Left lung (tissue), 10 donors: ENCODE results near the gene EXOC3. TPM values are rescaled to one million over a fixed set of nuclear protein-coding genes. Genes with fewer than 3 reads are reported as not detected.
"Not testable (repeated sequence)": the region's sequence is repeated elsewhere in the genome, so short reads cannot be mapped to it uniquely, and the experiment has no call there.

Experiments
- ATAC-seq: fragments of 200-7000 bp; cut with Tn5 transposase; one replicate; pipeline ENCODE4 v1.9.1; 2020; ENCODE audit warnings: moderate library complexity
- DNase-seq, 4 donors: peaks; one replicate each; pipeline ENCODE4 v3.0.0-alpha.2; 2013 to 2020
- H3K27ac ChIP-seq, 2 donors: fragments of 200-600 bp; sonication (generic) in 1 of 2; one replicate each; pipeline versions ENCODE4 v1.5.0 to v1.8.0; 2020 to 2021
- H3K27me3 ChIP-seq, 2 donors: fragments of 200-600 bp; sonication (generic) in 1 of 2; one replicate each; pipeline versions ENCODE4 v1.5.0 to v1.8.0; 2020 to 2021
- H3K36me3 ChIP-seq, 2 donors: fragments of 200-600 bp; sonication (generic) in 1 of 2; one replicate each; pipeline versions ENCODE4 v1.5.0 to v1.8.0; 2020 to 2021
- H3K4me1 ChIP-seq, 2 donors: fragments of 200-600 bp; one replicate each; pipeline ENCODE4 v1.8.0; 2021
- H3K4me3 ChIP-seq, 2 donors: fragments of 200-600 bp; sonication (generic) in 1 of 2; one replicate each; pipeline versions ENCODE4 v1.5.0 to v1.8.0; 2020 to 2021; ENCODE audit warnings: mild to moderate bottlenecking in 1 of 2
- H3K9me3 ChIP-seq, 2 donors: fragments of 200-600 bp; sonication (generic) in 1 of 2; one replicate each; pipeline versions ENCODE4 v1.5.0 to v1.8.0; 2020 to 2021
- CTCF ChIP-seq, 2 donors: fragments of 200-600 bp; sonication (generic) in 1 of 2; IDR thresholded peaks; one replicate each; pipeline versions ENCODE4 v1.5.0 to v1.8.0; 2021; ENCODE audit warnings: antibody characterized with exemption in 2 of 2
- intact Hi-C, 2 donors: fragments of 100-400 bp; cut with DNase I; formaldehyde crosslinking; loops; one replicate each; pipeline versions ENCODE4 v1.11.2 to v1.14.2; 2022
- polyA plus RNA-seq, 6 donors: library from polyadenylated mRNA; unstranded; fragments of 120-200 nt; gene quantifications; one replicate each; pipeline ENCODE4 v1.2.1, GENCODE V29; 2013; ENCODE audit not compliant: insufficient read length in 6 of 6
- total RNA-seq, 2 donors: library from RNA; stranded (reverse); fragmentation: NEBNext Ultra II Directional; extraction: Animal tissue kit (Norgen Biotek cat#: 25700); gene quantifications; one replicate each; pipeline ENCODE4 v1.2.1, GENCODE V29; 2021
- donor health status: DM: no; HTN: yes; CAD: no.
- donor health status: DM: no; HTN: no; CAD: no.

EXOC3 gene
- total and polyA plus RNA-seq, 8 donors, result 43.8 to 62.4 (median 57.0) TPM

- Histone ChIP-seq H3K27ac (no peak overlapping the region), H3K9me3 (no peaks in the 10 kb centered on the region), H3K4me1 (no peaks in the 10 kb centered on the region), H3K27me3 (peaks cover 7 to 85% of the 10 kb centered on the region in 2 donors), H3K4me3 (no peak overlapping the region), H3K36me3 (no peaks in the 10 kb centered on the region)
- DNase-seq, result no peak
- intact Hi-C loops, result no loop called here
- no peak for ATAC-seq
- TF ChIP-seq CTCF (IDR thresholded peaks at IDR 0.05), result no peak
Measured at GRCh38 chr5:483011-483410, 40.0 kb downstream of the EXOC3 start.

DNA sequence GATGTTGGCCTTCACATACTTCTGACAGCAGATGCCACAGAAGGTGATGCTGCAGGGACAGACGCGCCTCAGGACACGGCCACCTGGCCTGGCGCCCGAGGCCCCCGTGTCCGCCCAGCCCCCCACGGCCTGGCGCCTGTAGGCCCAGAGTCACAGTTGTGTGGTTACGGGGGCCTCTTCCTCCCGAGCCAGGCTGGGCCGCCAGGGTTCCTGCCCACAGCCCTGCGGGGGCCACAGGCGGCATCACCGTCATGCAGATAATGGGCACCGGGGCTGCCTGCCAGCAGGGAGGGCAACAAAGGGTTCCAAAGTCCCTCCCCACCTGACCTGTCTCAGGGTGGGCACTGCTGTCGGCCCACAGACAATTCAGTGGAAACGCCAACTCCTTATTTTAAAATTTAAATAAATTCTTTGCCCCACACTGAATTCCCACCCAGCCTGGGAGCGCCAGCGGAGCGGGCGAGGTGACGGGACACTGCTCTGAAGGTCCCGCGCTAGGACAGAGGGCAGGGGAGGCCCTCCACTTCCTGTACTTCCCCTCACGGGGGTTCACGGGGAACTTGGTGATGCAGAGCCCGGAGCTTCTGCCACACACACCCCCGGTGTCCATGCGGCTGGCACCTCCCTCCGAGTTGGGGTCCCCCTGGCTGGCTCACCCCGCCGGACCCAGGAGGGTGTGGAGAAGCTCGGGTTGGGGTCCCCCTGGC, 40.6 kb downstream of the EXOC3 start:
- no peak for TF ChIP-seq CTCF (IDR thresholded peaks at IDR 0.05)
- no peak overlapping the region for H3K4me3 ChIP-seq
- DNase-seq (no peak), ATAC-seq (no peak)
- H3K9me3 ChIP-seq, result no peaks in the 10 kb centered on the region
- no peak overlapping the region for H3K27ac ChIP-seq
- no peaks in the 10 kb centered on the region for H3K36me3 ChIP-seq
- intact Hi-C loops, result no loop called here
- H3K4me1 ChIP-seq, result no peaks in the 10 kb centered on the region
- H3K27me3 ChIP-seq, result peaks cover 7 to 85% of the 10 kb centered on the region in 2 donors

GRCh38 chr5:484556-484955, 41.6 kb downstream of the EXOC3 start:
- Histone ChIP-seq H3K9me3 (no peaks in the 10 kb centered on the region), H3K27ac (no peak overlapping the region), H3K4me1 (no peaks in the 10 kb centered on the region), H3K27me3 (peaks cover under 1 to 83% of the 10 kb centered on the region in 2 donors), H3K4me3 (no peak overlapping the region), H3K36me3 (no peaks in the 10 kb centered on the region)
- ATAC-seq, result no peak
- intact Hi-C loops, result no loop called here
- no peak for DNase-seq
- no peak for TF ChIP-seq CTCF (IDR thresholded peaks at IDR 0.05)

DNA sequence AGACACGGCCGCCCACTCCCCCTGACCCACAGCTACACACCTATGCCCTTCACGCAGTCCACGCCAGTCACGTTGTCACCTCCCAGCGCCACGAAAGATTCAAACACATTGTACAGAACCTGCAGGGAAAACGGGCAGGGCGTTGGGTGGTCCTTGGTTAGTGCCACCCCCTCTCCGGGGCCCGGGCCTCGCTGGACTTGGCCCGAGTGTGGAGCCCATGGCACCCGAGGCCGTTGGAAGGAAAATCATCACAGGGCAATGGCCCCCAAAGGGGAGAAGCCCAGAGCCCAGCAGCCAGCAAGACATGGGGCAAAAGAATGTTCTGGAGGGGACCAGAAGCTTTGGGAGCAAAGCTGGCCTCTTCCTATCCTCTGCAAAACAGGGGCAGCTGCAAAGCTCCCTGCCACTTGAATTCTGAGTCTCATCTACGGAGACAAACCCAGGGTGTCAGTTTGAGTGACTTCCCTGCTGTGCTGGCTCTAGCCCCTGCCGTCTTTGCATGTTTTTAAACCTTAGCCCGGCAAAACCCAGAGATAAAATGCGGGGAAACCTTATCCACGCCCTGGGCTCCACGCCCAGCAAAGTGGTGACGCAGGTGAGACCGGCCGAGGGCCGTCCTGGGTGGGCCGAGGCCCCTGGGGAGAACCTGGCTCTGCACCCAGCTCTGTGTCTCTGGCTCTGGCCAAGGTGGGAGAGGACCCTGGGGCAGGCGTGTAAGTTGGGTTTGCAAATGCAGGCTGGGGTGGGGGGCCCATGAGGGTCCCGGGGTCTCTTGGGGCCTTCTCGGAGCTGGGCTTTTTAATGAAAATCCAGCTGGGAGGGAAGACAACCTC, 42.4 kb downstream of the EXOC3 start:
- H3K4me1 ChIP-seq, result no peaks in the 10 kb centered on the region
- no peak overlapping the region for H3K27ac ChIP-seq
- H3K27me3 ChIP-seq, result peaks cover 0 to 82% of the 10 kb centered on the region in 2 donors
- DNase-seq, result no peak
- ATAC-seq, result no peak
- no peak overlapping the region for H3K4me3 ChIP-seq
- intact Hi-C loops, result no loop called here
- H3K9me3 ChIP-seq, result no peaks in the 10 kb centered on the region
- H3K36me3 ChIP-seq, result no peaks in the 10 kb centered on the region
- no peak for TF ChIP-seq CTCF (IDR thresholded peaks at IDR 0.05)

- no peaks in the 10 kb centered on the region for H3K36me3 ChIP-seq
- DNase-seq, result no peak
- ATAC-seq, result no peak
- no peak overlapping the region for H3K27ac ChIP-seq
- peaks cover 0 to 83% of the 10 kb centered on the region in 2 donors for H3K27me3 ChIP-seq
- no peak overlapping the region for H3K4me3 ChIP-seq
- intact Hi-C loops, result no loop called here
- no peak for TF ChIP-seq CTCF (IDR thresholded peaks at IDR 0.05)
- no peaks in the 10 kb centered on the region for H3K4me1 ChIP-seq
- H3K9me3 ChIP-seq, result no peaks in the 10 kb centered on the region
Measured at GRCh38 chr5:485946-486491, 43.0 kb downstream of the EXOC3 start.

DNA sequence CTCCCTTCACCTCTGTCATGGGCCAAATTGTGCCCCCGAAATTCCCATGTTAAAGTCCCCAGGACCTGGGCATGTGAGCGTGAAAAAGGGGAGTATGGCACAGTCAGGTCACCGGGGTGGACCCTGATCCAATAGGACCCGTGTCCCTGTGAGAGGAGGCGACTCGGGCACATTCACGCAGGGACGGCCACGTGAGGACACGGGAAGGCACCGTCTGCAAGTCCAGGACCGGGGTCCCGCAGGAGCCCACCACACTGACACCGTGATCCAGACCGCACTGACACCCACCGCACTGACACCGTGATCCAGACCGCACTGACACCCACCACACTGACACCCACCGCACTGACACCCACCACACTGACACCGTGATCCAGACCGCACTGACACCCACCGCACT, 43.6 kb downstream of the EXOC3 start:
- H3K36me3 ChIP-seq, H3K27ac ChIP-seq, ATAC-seq, DNase-seq, H3K4me3 ChIP-seq, H3K4me1 ChIP-seq, intact Hi-C loops, H3K9me3 ChIP-seq: not testable (repeated sequence)
- H3K27me3 ChIP-seq, result peaks cover 0 to 83% of the 10 kb centered on the region in 2 donors
